RWPE2 (cell line): ENCODE measurements around the gene PSMD2.

Experiments used
- ATAC-seq: fragments of 200-7000 bp; cut with Tn5 transposase; 3 replicates; pipeline ENCODE4 v1.9.1; 2021; ENCODE audit warnings: low read depth
- DNase-seq: peaks from one replicate; pipeline ENCODE4 v3.0.0-alpha.2; 2020; ENCODE audit warnings: low spot score
- H3K27ac ChIP-seq: fragments of 450-650 bp; 2 replicates; pipeline ENCODE4 v1.5.1; 2017; ENCODE audit warnings: mild to moderate bottlenecking; ENCODE audit not compliant: poor library complexity, severe bottlenecking
- H3K27me3 ChIP-seq: fragments of 250-450 bp; sonication (Bioruptor Pico); 2 replicates; pipeline ENCODE4 v1.5.1; 2021; ENCODE audit warnings: mild to moderate bottlenecking, moderate library complexity; ENCODE audit not compliant: insufficient read depth, poor library complexity, severe bottlenecking
- H3K36me3 ChIP-seq: fragments of 250-450 bp; sonication (Bioruptor Pico); 2 replicates; pipeline ENCODE4 v1.5.1; 2020; ENCODE audit warnings: low read depth, mild to moderate bottlenecking, moderate library complexity
- H3K4me1 ChIP-seq: fragments of 250-450 bp; sonication (Bioruptor Pico); 2 replicates; pipeline ENCODE4 v1.5.1; 2021; ENCODE audit warnings: mild to moderate bottlenecking, moderate library complexity; ENCODE audit not compliant: insufficient read depth, poor library complexity, severe bottlenecking
- H3K4me3 ChIP-seq: fragments of 250-450 bp; sonication (Bioruptor Pico); 2 replicates; pipeline ENCODE4 v1.5.1; 2021; ENCODE audit warnings: mild to moderate bottlenecking, moderate library complexity; ENCODE audit not compliant: severe bottlenecking
- H3K9me3 ChIP-seq: fragments of 250-450 bp; sonication (Bioruptor Pico); 2 replicates; pipeline ENCODE4 v1.5.1; 2021; ENCODE audit warnings: mild to moderate bottlenecking, moderate library complexity; ENCODE audit not compliant: severe bottlenecking
- CTCF ChIP-seq: fragments of 450-650 bp; IDR thresholded peaks from one replicate; pipeline ENCODE4 v1.5.1; 2017; ENCODE audit warnings: mild to moderate bottlenecking, moderate library complexity; ENCODE audit not compliant: poor library complexity, severe bottlenecking

PSMD2 gene

DNA sequence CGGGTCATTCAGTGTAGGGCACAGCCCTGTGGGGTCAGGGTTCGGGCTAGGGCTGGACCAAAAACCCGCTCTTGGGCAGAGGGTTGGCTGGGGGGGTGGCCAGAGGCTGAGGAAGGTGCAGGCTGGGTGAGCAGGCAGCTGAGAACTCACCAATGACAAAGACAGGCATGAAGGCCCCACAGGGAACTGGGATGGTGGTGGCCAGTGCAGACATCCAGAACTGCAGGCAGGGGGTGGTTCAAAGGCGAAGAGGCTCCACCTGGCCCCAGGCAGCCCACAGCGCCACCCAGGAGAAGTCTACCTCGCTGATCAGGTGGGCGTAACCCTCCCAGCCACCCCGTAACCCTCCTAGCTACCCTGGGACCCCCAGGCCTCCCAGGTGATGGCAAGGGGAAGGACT lies 55.7 kb downstream of the PSMD2 start:
- H3K4me3 ChIP-seq: no peak overlapping the region
- no peak overlapping the region for H3K27ac ChIP-seq
- H3K27me3 ChIP-seq: no peaks in the 10 kb centered on the region
- no peaks in the 10 kb centered on the region for H3K4me1 ChIP-seq
- DNase-seq (peak; percentile 44), ATAC-seq (no peak)
- no peaks in the 10 kb centered on the region for H3K9me3 ChIP-seq
- TF ChIP-seq CTCF: no peak
- peaks cover 26% of the 10 kb centered on the region for H3K36me3 ChIP-seq

GRCh38 chr3:184355261-184356040 lies 56.4 kb downstream of the PSMD2 start:
- H3K36me3 ChIP-seq: peaks cover 26% of the 10 kb centered on the region
- no peak overlapping the region for H3K4me3 ChIP-seq
- H3K9me3 ChIP-seq: no peaks in the 10 kb centered on the region
- ATAC-seq: no peak
- DNase-seq: peak; percentile 34
- H3K27ac ChIP-seq: no peak overlapping the region
- H3K27me3 ChIP-seq: no peaks in the 10 kb centered on the region
- no peak for TF ChIP-seq CTCF
- H3K4me1 ChIP-seq: no peaks in the 10 kb centered on the region

GRCh38 chr3:184357248-184358123 lies 58.4 kb downstream of the PSMD2 start:
- Histone ChIP-seq H3K36me3 (peaks cover 21% of the 10 kb centered on the region), H3K27ac (no peak overlapping the region), H3K9me3 (no peaks in the 10 kb centered on the region), H3K4me1 (no peaks in the 10 kb centered on the region), H3K4me3 (no peak overlapping the region), H3K27me3 (no peaks in the 10 kb centered on the region)
- ATAC-seq (no peak), DNase-seq (peak; percentile 46)
- no peak for TF ChIP-seq CTCF

DNA sequence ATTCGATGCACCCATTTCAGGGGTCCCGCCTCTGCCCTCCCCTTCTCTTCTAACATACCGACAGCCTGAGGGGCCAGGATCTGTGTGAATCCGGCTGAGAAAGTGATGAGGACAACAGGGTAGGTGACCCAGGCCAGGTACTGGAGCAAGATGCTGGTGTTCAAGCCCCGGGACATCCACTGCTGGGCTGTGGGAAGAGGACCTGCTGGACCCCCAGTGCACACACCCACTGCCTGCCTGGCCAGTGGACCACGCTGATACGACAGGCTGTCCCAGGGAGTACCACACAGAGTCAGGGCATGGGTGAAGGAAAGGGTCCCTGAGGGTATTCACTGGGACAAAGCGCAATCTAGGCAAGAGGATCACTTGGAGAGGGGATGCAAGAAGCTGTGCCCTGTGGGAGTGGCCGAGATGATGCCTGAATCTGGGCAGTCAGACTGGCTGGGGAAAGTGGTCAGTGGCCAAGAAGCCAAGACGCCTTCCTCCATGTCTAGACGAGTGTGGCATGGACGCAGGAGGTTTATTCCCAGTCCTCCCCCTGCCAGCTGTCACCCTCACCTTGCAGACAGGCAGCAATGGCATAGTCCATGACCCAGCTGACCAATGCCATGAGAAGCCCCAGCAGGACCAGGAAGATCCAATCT lies 59.2 kb downstream of the PSMD2 start:
- ATAC-seq: no peak
- H3K27ac ChIP-seq: no peak overlapping the region

More for the DNA sequence above, 59.2 kb downstream of the PSMD2 start:
- H3K4me1 ChIP-seq: no peaks in the 10 kb centered on the region
- DNase-seq: peak; percentile 47
- no peaks in the 10 kb centered on the region for H3K9me3 ChIP-seq
- TF ChIP-seq CTCF: no peak
- no peaks in the 10 kb centered on the region for H3K27me3 ChIP-seq
- no peak overlapping the region for H3K4me3 ChIP-seq
- peaks cover 14% of the 10 kb centered on the region for H3K36me3 ChIP-seq
